ENCODE measurements around the gene HIP1R.

Gene HIP1R

DNA sequence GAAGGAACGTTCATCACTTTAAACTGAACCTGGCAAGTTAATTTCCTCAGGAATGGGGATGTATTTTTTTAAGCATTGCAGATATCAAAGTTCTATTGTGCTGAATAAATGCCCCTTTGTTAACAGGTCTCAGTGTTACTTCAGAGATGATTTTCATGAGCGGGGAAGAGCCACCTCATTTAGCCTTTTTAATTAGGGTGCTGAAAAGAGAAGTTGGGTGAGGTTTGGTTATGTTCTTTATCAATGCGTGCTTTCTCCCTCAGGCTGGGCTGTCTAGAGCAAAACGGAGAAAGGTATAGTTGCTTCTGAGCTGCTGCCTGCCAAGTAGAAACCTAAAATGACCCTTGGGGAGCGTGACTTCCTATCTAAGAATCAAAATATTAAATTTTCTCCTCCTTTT, 8.0 kb upstream of the HIP1R start:
- DNase-seq: no peak
- in situ Hi-C loops (cut with MboI; ENCODE audit: low pct_unique_long_range_greater_than_20kb, low sequenced_read_pairs): no loop called here

- DNase-seq: no peak
- in situ Hi-C loops (cut with MboI; ENCODE audit: low pct_unique_long_range_greater_than_20kb, low sequenced_read_pairs): no loop called here
Observed at GRCh38 chr12:122830517-122831214, 4.6 kb upstream of the HIP1R start.

- peak; percentile 48 for DNase-seq
- in situ Hi-C loops (cut with MboI; ENCODE audit: low pct_unique_long_range_greater_than_20kb, low sequenced_read_pairs): no loop called here
Observed at GRCh38 chr12:122834104-122834920, 945 bp upstream of the HIP1R start.

GRCh38 chr12:122835750-122836026, 431 bp downstream of the HIP1R start:
- DNase-seq: no peak
- in situ Hi-C loops (cut with MboI; ENCODE audit: low pct_unique_long_range_greater_than_20kb, low sequenced_read_pairs): no loop called here

GRCh38 chr12:122836027-122836921, 1.0 kb downstream of the HIP1R start:
- peak; percentile 74 for DNase-seq
- in situ Hi-C loops (cut with MboI; ENCODE audit: low pct_unique_long_range_greater_than_20kb, low sequenced_read_pairs): no loop called here

DNA sequence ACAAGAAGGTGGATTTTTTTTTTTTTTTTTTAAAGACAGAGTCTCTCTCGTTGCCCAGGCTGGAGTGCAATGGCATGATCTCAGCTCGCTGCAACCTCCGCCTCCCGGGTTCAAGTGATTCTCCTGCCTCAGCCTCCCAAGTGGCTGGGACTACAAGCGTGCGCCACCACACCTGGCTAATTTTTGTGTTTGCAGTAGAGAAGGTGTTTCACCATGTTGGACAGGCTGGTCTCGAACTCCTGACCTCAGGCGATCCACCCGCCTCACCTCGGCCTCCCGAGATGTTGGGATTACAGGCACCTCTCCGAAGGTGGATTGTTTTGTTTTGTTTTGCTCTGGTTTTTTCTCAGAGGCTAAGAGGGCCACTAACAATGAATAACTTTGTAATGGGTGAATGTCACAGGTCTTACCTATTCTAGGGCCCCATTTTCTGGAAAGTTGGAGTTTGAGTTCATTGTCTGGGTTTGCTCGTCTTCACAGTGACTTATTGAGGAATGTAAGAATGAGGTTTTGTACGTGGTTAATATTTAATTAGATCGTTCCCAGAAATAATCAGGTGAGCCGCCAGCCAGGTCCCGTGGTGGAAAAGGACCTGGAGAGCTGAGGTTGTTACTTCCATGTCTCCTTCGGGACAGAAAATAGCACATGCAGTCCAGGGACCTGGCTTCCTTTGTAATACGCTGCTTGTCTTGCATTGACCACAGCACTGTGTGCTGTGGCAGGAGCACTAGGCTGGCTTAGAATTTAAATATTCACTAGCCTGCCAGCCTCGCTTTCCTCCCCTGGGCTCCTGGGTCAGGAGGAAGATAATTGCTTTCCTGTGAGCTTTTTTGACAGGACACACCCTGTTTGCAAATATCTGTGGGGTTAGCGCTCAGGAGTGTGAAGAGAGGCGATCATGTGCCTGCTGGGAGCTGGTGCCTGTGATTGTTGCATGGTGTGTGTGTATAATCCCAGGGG, 2.3 kb downstream of the HIP1R start:
- in situ Hi-C loops (cut with MboI; ENCODE audit: low pct_unique_long_range_greater_than_20kb, low sequenced_read_pairs): no loop called here

GRCh38 chr12:122838841-122839240, 3.6 kb downstream of the HIP1R start:
- in situ Hi-C loops (cut with MboI; ENCODE audit: low pct_unique_long_range_greater_than_20kb, low sequenced_read_pairs): no loop called here
- no peak for DNase-seq

More for the DNA sequence above, 2.3 kb downstream of the HIP1R start:
- peak; percentile 16 for DNase-seq

GRCh38 chr12:122839907-122840554, 4.8 kb downstream of the HIP1R start:
- in situ Hi-C loops (cut with MboI; ENCODE audit: low pct_unique_long_range_greater_than_20kb, low sequenced_read_pairs): no loop called here

GRCh38 chr12:122840580-122841513, 5.6 kb downstream of the HIP1R start:
- DNase-seq: no peak
- in situ Hi-C loops (cut with MboI; ENCODE audit: low pct_unique_long_range_greater_than_20kb, low sequenced_read_pairs): no loop called here

More at GRCh38 chr12:122839907-122840554, 4.8 kb downstream of the HIP1R start:
- DNase-seq: no peak

DNA sequence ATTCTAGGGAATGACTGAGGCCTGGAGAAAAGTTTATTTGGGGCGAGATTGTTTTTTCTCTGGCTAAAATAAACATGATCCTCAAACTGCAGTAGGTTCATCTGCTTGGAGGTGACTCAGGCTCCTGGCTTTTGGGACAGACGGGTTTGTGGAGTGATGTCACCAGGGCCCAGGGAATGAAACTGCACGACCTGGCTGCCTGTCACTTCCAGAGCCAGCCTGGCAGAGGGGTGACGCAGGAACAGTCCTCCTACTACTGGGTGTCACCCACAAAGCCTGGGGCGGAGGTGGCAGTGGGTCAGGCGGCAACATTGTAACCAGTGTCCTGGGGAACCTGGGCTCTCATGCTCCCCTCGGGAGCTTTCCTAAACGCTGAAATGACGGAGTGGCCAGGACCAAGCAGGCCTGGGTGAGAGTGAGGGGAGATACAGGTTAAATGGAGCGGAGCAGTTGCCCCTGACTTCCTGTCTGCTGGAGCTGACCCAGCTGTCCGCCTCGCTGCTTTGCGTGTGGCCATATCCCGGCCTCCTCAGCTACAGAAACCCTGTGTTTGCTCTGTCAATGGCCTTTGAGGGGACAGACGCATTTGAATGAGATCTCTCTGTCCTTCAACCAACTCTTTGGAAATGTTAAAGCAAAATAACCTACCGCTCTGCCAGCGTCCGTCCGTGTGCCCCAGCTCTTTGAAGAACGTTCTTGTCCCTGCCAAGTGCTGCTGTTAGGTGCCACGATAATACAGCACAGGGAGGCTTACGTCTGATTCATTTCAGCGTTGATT, 6.5 kb downstream of the HIP1R start:
- DNase-seq: no peak
- in situ Hi-C loops (cut with MboI; ENCODE audit: low pct_unique_long_range_greater_than_20kb, low sequenced_read_pairs): no loop called here

GRCh38 chr12:122842505-122843405, 7.5 kb downstream of the HIP1R start:
- DNase-seq: no peak
- in situ Hi-C loops (cut with MboI; ENCODE audit: low pct_unique_long_range_greater_than_20kb, low sequenced_read_pairs): no loop called here

GRCh38 chr12:122843455-122843854, 8.2 kb downstream of the HIP1R start:
- in situ Hi-C loops (cut with MboI; ENCODE audit: low pct_unique_long_range_greater_than_20kb, low sequenced_read_pairs): no loop called here
- no peak for DNase-seq

- in situ Hi-C loops (cut with MboI; ENCODE audit: low pct_unique_long_range_greater_than_20kb, low sequenced_read_pairs): no loop called here
- DNase-seq: no peak
Observed at GRCh38 chr12:122844366-122844971, 9.2 kb downstream of the HIP1R start.

GRCh38 chr12:122845041-122845864, 10.0 kb downstream of the HIP1R start:
- DNase-seq: no peak
- in situ Hi-C loops (cut with MboI; ENCODE audit: low pct_unique_long_range_greater_than_20kb, low sequenced_read_pairs): no loop called here
